GM19328 (cell line): ENCODE measurements around the gene NANS.
A peak's percentile ranks its signal among the peaks of the same experiment; 100 is the strongest.
"Not testable (repeated sequence)": the region's sequence is repeated elsewhere in the genome, so short reads cannot be mapped to it uniquely, and the experiment has no call there.

ENCODE experiments used
- ATAC-seq: cut with Tn5 transposase; IDR thresholded peaks from one replicate; pipeline ENCODE4 v1.9.1; 2021; ENCODE audit warnings: mild to moderate bottlenecking, moderate library complexity; ENCODE audit not compliant: unreplicated experiment

NANS gene

GRCh38 chr9:98099346-98099745 lies 42.8 kb downstream of the NANS start:
- no peak for ATAC-seq

GRCh38 chr9:98099898-98100297 lies 43.4 kb downstream of the NANS start:
- ATAC-seq = no peak

GRCh38 chr9:98100456-98100855 lies 43.9 kb downstream of the NANS start:
- ATAC-seq = no peak

- no peak for ATAC-seq
Measured at GRCh38 chr9:98101416-98101815, 44.9 kb downstream of the NANS start.

- peak; percentile 94 for ATAC-seq
Measured at GRCh38 chr9:98101868-98102273, 45.3 kb downstream of the NANS start.

- no peak for ATAC-seq
Measured at GRCh38 chr9:98104445-98104881, 47.9 kb downstream of the NANS start.

- no peak for ATAC-seq
Measured at GRCh38 chr9:98105006-98105405, 48.5 kb downstream of the NANS start.

- no peak for ATAC-seq
Measured at GRCh38 chr9:98107926-98108325, 51.4 kb downstream of the NANS start.

GRCh38 chr9:98108531-98109031 lies 52.0 kb downstream of the NANS start:
- no peak for ATAC-seq

- ATAC-seq = no peak
Measured at GRCh38 chr9:98109052-98109451, 52.5 kb downstream of the NANS start.

GRCh38 chr9:98117097-98117496 lies 60.6 kb downstream of the NANS start:
- ATAC-seq = not testable (repeated sequence)

GRCh38 chr9:98117984-98118639 lies 61.6 kb downstream of the NANS start:
- ATAC-seq = peak; percentile 39

- ATAC-seq = peak; percentile 51
Measured at GRCh38 chr9:98118640-98119601, 62.4 kb downstream of the NANS start, which contains the start of gene TRIM14. TSS of gene TRIM14 (minus strand) at chr9:98119222. CDS start at chr9:98119188, 34 bp downstream.

GRCh38 chr9:98120476-98120875 lies 63.9 kb downstream of the NANS start:
- ATAC-seq = no peak

- no peak for ATAC-seq
Measured at GRCh38 chr9:98121058-98121457, 64.5 kb downstream of the NANS start.

GRCh38 chr9:98124091-98124490 lies 67.6 kb downstream of the NANS start:
- ATAC-seq = not testable (repeated sequence)

GRCh38 chr9:98124637-98125426 lies 68.3 kb downstream of the NANS start:
- no peak for ATAC-seq

GRCh38 chr9:98127226-98127625 lies 70.7 kb downstream of the NANS start:
- ATAC-seq = no peak

GRCh38 chr9:98128316-98128715 lies 71.8 kb downstream of the NANS start:
- ATAC-seq = no peak

GRCh38 chr9:98129451-98129881 lies 72.9 kb downstream of the NANS start:
- peak; percentile 88 for ATAC-seq

GRCh38 chr9:98130060-98130459 lies 73.5 kb downstream of the NANS start:
- not testable (repeated sequence) for ATAC-seq
